GM18526 (cell line): ENCODE measurements around the gene EPN3.

Experiments used
- POLR2A ChIP-seq: IDR thresholded peaks from 3 replicates; pipeline ENCODE4 v1.6.1; 2011; ENCODE audit not compliant: insufficient read length; ENCODE audit errors: extremely low read depth

Gene EPN3

DNA sequence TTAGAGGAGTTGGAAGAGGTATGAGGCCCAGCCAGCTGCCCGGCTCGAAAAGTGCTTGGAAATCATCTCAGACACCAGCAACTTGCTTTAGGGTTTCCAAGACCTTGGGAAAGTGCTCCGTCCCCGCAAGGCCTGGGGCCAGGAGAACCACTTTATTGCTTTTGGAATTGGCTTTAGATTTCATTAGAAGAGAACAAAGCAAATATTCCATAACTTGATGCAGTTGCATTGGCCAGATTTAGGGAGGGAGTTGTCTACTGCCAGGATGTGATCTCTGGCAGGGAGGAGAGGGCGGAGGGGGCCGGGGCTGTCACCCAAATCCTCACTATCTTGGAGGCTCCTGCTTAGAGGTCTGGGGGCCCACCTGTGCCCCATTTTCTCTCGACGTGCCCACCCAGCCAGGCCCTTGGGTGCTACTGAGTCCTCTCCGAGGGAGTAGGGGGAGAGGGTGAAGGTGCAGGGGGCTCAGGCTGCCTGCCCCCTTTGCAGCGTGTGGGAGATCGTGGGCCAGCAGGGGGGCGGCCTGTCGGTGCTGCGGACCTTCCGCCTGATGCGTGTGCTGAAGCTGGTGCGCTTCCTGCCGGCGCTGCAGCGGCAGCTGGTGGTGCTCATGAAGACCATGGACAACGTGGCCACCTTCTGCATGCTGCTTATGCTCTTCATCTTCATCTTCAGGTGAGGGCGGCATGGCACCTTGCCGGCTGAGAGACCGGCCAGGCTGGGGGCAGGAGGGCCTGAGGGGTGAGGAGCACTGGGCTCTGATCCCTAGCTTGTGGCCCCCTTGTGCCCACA is 58.6 kb downstream of the EPN3 start:
- TF ChIP-seq POLR2A = no peak

DNA sequence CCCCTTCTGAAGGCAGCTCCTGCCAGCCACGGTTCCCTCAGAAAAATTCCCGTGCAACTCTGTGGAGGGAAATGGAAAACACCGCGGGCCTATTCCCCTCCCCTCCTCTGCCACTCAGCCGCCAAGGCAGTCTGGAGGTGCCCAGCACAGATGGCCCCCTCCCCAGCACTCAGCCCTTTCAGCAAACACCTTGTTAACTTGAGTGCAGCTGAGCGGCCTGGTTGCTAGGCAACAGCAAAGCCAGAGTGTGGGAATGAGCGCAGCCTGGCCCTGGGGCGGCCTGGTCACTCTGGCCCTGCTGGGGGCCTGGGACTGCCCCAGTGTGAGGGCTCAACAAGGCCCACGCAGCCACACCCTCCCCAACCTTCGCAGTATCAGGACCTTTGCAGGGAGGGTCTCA is 60.8 kb downstream of the EPN3 start:
- no peak for TF ChIP-seq POLR2A
